Nephron progenitor cell (in vitro differentiated cells): ENCODE data around the gene TNFRSF1A.

ENCODE experiments used
- DNase-seq: peaks from one replicate; pipeline ENCODE4 v3.0.0; 2021
- H3K27ac Mint-ChIP-seq: 2 replicates; pipeline ENCODE4 v1.8.0; 2021; ENCODE audit warnings: mild to moderate bottlenecking, moderate library complexity, mixed read lengths
- H3K27me3 Mint-ChIP-seq: 2 replicates; pipeline ENCODE4 v1.8.0; 2021; ENCODE audit warnings: mild to moderate bottlenecking, low read depth, mixed read lengths; ENCODE audit not compliant: poor library complexity
- H3K36me3 Mint-ChIP-seq: 2 replicates; pipeline ENCODE4 v1.8.0; 2021; ENCODE audit warnings: low read depth, mixed read lengths
- H3K4me1 Mint-ChIP-seq: 2 replicates; pipeline ENCODE4 v1.8.0; 2021; ENCODE audit warnings: mixed read lengths
- H3K4me3 Mint-ChIP-seq: 2 replicates; pipeline ENCODE4 v1.8.0; 2021; ENCODE audit warnings: mild to moderate bottlenecking, moderate library complexity, mixed read lengths
- H3K9me3 Mint-ChIP-seq: 2 replicates; pipeline ENCODE4 v1.8.0; 2021; ENCODE audit warnings: mild to moderate bottlenecking, moderate library complexity, mixed read lengths
- CTCF ChIP-seq: fragments of 200-600 bp; sonication (generic); IDR thresholded peaks from 2 replicates; pipeline ENCODE4 v1.5.0; 2021; ENCODE audit warnings: antibody characterized with exemption

TNFRSF1A gene

DNA sequence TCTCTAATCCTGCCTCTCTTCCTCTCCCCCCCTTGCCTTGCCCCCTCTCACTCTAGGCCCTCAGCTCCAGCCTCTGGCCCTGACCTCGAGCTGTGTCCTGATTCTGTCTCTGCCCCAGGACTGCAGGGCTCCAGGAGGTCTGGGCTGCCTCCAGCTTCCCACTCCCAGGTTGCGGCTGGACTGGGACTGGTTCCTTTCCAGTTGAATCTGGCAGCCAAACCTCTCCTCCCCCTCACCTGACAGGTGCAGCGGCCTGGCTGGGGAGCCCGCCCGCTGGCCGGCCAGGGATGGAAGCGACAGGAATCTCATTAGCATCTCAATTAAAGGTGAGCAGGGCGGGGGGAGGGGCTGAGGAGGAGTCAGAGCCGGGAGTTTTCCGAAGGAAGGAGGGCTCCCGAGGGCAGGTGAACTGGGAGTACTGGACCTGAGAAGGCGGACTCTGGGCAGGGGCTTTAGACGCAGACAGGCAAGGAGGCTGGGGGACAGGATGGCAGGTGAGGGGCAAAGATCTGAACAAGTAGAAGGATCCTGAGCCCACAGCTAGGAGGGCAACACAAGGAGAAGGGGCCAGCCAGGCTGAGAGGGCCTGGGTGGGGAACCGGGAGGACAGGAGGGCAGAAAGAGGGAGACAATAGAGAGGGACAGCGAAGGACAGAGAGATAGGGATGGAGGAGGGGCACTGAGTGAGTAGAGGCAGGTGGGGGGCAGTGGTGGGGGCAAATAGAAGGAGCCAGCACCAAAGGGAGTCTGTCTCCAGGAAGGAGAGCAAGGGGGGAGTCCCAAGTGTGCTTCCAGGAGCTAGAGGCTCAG is 33.6 kb upstream of the TNFRSF1A start, which contains the start of gene SCNN1A:
TSS of gene SCNN1A (minus strand) at position 295 of the 810 bp plus-strand sequence. CDS start 780 bp downstream, outside the sequence.
- H3K36me3 Mint-ChIP-seq: no peaks in the 10 kb centered on the region
- no peaks in the 10 kb centered on the region for H3K9me3 Mint-ChIP-seq
- H3K4me3 Mint-ChIP-seq: peak within 1 kb of the TSS; percentile 62
- DNase-seq: no peak
- no peak for TF ChIP-seq CTCF
- H3K4me1 Mint-ChIP-seq: peaks cover 82% of the 10 kb centered on the region
- H3K27ac Mint-ChIP-seq: no peak within 1 kb of the TSS
- peaks cover 45% of the 10 kb centered on the region for H3K27me3 Mint-ChIP-seq

DNA sequence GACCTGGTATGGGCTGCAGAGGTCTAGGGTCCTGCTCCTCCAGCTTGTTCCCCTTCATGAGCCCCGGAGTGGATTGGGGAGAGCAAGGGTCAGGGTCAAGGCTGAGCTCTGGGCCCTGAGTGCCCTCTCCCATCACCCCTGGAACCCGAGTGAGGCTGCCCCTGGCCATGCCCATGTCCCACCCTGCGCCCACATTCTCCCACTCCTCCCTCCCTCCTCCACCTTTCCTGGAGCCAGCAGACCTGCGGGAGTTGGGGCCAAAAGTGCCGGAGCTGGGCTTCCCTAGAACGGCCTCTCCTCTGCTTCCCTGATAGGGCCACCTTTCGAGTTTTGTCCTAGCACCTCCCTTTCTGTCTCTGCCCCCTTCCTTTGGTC is 32.9 kb upstream of the TNFRSF1A start:
- no peak for TF ChIP-seq CTCF
- Mint-ChIP-seq H3K9me3 (no peaks in the 10 kb centered on the region), H3K4me3 (peak overlapping the region; percentile 62), H3K27me3 (peaks cover 45% of the 10 kb centered on the region), H3K4me1 (peaks cover 89% of the 10 kb centered on the region), H3K36me3 (no peaks in the 10 kb centered on the region), H3K27ac (no peak overlapping the region)
- DNase-seq: no peak

GRCh38 chr12:6374028-6374785 is 32.3 kb upstream of the TNFRSF1A start:
- Mint-ChIP-seq H3K27me3 (peaks cover 45% of the 10 kb centered on the region), H3K36me3 (no peaks in the 10 kb centered on the region), H3K4me1 (peaks cover 90% of the 10 kb centered on the region), H3K4me3 (no peak overlapping the region), H3K9me3 (no peaks in the 10 kb centered on the region), H3K27ac (no peak overlapping the region)
- DNase-seq: no peak
- TF ChIP-seq CTCF: no peak

GRCh38 chr12:6373022-6373787 is 31.3 kb upstream of the TNFRSF1A start:
- no peak overlapping the region for H3K4me3 Mint-ChIP-seq
- TF ChIP-seq CTCF: no peak
- no peaks in the 10 kb centered on the region for H3K9me3 Mint-ChIP-seq
- no peak for DNase-seq
- H3K27me3 Mint-ChIP-seq: peaks cover 45% of the 10 kb centered on the region
- H3K27ac Mint-ChIP-seq: no peak overlapping the region
- H3K4me1 Mint-ChIP-seq: peaks cover 80% of the 10 kb centered on the region
- H3K36me3 Mint-ChIP-seq: no peaks in the 10 kb centered on the region

DNA sequence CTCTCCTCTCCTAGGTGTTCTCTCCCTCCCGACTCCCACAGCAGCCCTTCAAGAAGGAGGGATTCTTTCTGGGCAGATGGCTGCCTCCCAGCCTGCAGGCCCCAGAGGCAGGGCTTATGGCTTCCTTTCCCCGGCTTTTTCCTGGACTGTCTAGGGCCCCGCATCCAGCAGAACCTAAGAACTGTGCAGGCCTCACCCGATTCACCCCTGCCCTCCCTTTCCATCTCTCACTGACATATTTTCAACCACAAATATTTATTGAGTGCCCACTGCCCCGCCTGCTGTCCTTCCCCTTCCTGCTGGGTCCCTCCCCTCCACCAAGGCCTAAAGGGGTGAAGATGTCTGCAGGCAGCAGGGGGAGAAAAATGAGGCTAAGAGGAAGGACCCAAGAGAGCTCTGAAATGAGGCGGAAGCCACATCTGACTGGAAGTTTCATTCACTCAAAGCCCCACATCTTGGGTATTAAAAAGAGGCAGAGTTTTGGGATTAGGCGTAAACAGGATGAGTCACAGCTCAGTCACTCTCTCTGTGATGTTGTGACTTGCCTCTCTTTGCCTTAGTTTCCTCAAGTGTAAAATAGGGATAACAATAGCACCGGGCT is 30.6 kb upstream of the TNFRSF1A start:
- DNase-seq: no peak
- no peaks in the 10 kb centered on the region for H3K36me3 Mint-ChIP-seq
- no peak overlapping the region for H3K4me3 Mint-ChIP-seq
- TF ChIP-seq CTCF: no peak
- no peaks in the 10 kb centered on the region for H3K9me3 Mint-ChIP-seq
- H3K4me1 Mint-ChIP-seq: peaks cover 79% of the 10 kb centered on the region
- H3K27me3 Mint-ChIP-seq: peaks cover 45% of the 10 kb centered on the region
- H3K27ac Mint-ChIP-seq: peak overlapping the region; percentile 41
